MM.1S (cell line): ENCODE measurements around the gene IL13.

Experiments
- DNase-seq: peaks from one replicate; pipeline ENCODE4 v3.0.0-alpha.2; 2015
- H2AFZ ChIP-seq: fragments of 300-600 bp; sonication (generic); 2 replicates; pipeline ENCODE4 v1.6.0; 2016; ENCODE audit warnings: antibody characterized with exemption, low read length
- H3F3A ChIP-seq: fragments of 300-600 bp; sonication (generic); 2 replicates; pipeline ENCODE4 v1.6.1; 2016; ENCODE audit warnings: mild to moderate bottlenecking, antibody characterized with exemption, low read length, moderate library complexity, mixed read lengths; ENCODE audit not compliant: insufficient read depth
- H3K27ac ChIP-seq: fragments of 300-600 bp; sonication (generic); 2 replicates; pipeline ENCODE4 v1.5.1; 2016; ENCODE audit warnings: mild to moderate bottlenecking, low read length
- H3K27me3 ChIP-seq: fragments of 300-600 bp; sonication (generic); replicated peaks from 2 replicates; pipeline ENCODE4 v1.6.0; 2016; ENCODE audit warnings: low read length; ENCODE audit not compliant: insufficient read depth
- H3K36me3 ChIP-seq: fragments of 300-600 bp; sonication (generic); replicated peaks from 2 replicates; pipeline ENCODE4 v1.6.1; 2016; ENCODE audit warnings: mild to moderate bottlenecking, low read length, mixed read lengths; ENCODE audit not compliant: insufficient read depth
- H3K4me1 ChIP-seq: fragments of 300-600 bp; sonication (generic); 2 replicates; pipeline ENCODE4 v1.6.1; 2016; ENCODE audit warnings: low read length, mixed read lengths
- H3K4me2 ChIP-seq: fragments of 300-600 bp; sonication (generic); 2 replicates; pipeline ENCODE4 v1.6.0; 2016; ENCODE audit warnings: low read depth, low read length
- H3K4me3 ChIP-seq: fragments of 300-600 bp; sonication (generic); 2 replicates; pipeline ENCODE4 v1.5.1; 2016; ENCODE audit warnings: low read length, mixed read lengths
- H3K79me2 ChIP-seq: fragments of 300-600 bp; sonication (generic); 2 replicates; pipeline ENCODE4 v1.6.1; 2016; ENCODE audit warnings: mixed run types, low read length, mixed read lengths
- H3K9ac ChIP-seq: fragments of 300-600 bp; sonication (generic); 2 replicates; pipeline ENCODE4 v1.6.1; 2016; ENCODE audit warnings: low read length, mixed read lengths
- H3K9me2 ChIP-seq: fragments of 300-600 bp; sonication (generic); replicated peaks from 2 replicates; pipeline ENCODE4 v1.6.1; 2016; ENCODE audit warnings: mild to moderate bottlenecking, low read length, mixed read lengths; ENCODE audit not compliant: insufficient read depth
- H3K9me3 ChIP-seq: fragments of 300-600 bp; sonication (generic); replicated peaks from 2 replicates; pipeline ENCODE4 v1.6.1; 2016; ENCODE audit warnings: mild to moderate bottlenecking, low read length, mixed read lengths; ENCODE audit not compliant: insufficient read depth
- H4K20me1 ChIP-seq: fragments of 300-600 bp; sonication (generic); 2 replicates; pipeline ENCODE4 v1.6.1; 2016; ENCODE audit warnings: mild to moderate bottlenecking, low read length, moderate library complexity, mixed read lengths; ENCODE audit not compliant: insufficient read depth
- EZH2 ChIP-seq: fragments of 300-600 bp; sonication (generic); optimal IDR thresholded peaks from 2 replicates; pipeline ENCODE3; 2017; ENCODE audit warnings: low read depth, mild to moderate bottlenecking, antibody characterized with exemption, low read length, mixed read lengths
- EZH2phosphoT487 ChIP-seq: fragments of 300-600 bp; sonication (generic); IDR thresholded peaks from 2 replicates; pipeline ENCODE4 v1.6.1; 2018; ENCODE audit warnings: antibody characterized with exemption, low read length
- TF ChIP-seq, protein P1 (sequence below): fragments of 300-600 bp; sonication (generic); IDR thresholded peaks from 2 replicates; pipeline ENCODE4 v1.5.1; 2016; ENCODE audit warnings: antibody characterized with exemption, low read length, mixed read lengths

The IL13 gene

DNA sequence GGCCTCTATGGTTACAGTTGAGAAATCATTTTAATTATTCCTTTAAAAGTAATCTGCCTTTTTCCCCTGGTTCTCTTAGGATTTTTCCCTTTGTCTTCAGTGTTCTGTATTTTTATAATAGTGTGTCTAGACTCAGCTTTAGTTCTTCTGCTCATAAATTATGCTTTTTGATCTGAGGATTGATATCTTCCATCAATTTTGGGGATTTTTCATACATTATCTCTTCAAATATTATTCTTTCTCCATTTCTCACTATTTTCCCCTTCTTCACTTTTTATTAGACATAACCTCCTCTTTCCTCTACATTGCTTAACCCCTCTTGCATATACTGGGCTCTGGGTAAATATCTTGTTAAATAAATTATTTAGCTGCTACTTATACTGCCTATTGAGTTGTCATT lies 36.3 kb upstream of the IL13 start:
- Histone ChIP-seq H4K20me1 (no peaks in the 10 kb centered on the region), H3K9me3 (no peaks in the 10 kb centered on the region), H3K27ac (no peak overlapping the region), H3K36me3 (peaks cover 3% of the 10 kb centered on the region; the same call in 1 of the 2 replicates), H3F3A (no peaks in the 10 kb centered on the region), H3K9me2 (no peaks in the 10 kb centered on the region), H3K9ac (no peak overlapping the region), H3K27me3 (no peaks in the 10 kb centered on the region), H3K4me2 (no peak overlapping the region), H3K79me2 (no peaks in the 10 kb centered on the region), H3K4me3 (no peak overlapping the region), H2AFZ (no peak overlapping the region), H3K4me1 (0 out of 2 replicates have a peak, but pooled peaks cover 5% of the 10 kb centered on the region)
- TF ChIP-seq EZH2phosphoT487 (no peak), EZH2 (no peak)
- TF ChIP-seq, protein P1, sequence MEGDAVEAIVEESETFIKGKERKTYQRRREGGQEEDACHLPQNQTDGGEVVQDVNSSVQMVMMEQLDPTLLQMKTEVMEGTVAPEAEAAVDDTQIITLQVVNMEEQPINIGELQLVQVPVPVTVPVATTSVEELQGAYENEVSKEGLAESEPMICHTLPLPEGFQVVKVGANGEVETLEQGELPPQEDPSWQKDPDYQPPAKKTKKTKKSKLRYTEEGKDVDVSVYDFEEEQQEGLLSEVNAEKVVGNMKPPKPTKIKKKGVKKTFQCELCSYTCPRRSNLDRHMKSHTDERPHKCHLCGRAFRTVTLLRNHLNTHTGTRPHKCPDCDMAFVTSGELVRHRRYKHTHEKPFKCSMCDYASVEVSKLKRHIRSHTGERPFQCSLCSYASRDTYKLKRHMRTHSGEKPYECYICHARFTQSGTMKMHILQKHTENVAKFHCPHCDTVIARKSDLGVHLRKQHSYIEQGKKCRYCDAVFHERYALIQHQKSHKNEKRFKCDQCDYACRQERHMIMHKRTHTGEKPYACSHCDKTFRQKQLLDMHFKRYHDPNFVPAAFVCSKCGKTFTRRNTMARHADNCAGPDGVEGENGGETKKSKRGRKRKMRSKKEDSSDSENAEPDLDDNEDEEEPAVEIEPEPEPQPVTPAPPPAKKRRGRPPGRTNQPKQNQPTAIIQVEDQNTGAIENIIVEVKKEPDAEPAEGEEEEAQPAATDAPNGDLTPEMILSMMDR: no peak
- no peak for DNase-seq

DNA sequence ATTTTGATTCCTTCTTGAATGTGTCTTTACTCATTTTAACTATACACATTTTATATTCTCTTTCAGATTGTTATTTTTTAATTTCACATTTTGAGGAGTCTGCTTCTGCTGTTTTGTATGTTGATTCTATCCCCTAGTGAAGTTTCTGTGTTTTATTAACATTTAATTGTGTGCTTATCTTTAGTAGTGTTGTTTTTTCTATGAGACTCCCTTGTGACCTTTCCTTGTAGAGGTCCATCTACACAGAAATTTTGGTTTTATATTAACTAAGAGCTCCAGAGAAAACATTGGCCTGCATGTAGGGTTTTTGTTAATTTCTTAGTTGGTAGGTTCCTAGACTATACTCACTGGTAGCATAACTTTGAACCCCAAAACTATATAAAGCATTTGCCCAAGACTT lies 35.4 kb upstream of the IL13 start:
- Histone ChIP-seq H3K9me3 (no peaks in the 10 kb centered on the region), H2AFZ (no peak overlapping the region), H3K79me2 (no peaks in the 10 kb centered on the region), H3K9me2 (no peaks in the 10 kb centered on the region), H4K20me1 (no peaks in the 10 kb centered on the region), H3K9ac (no peak overlapping the region), H3K4me2 (no peak overlapping the region), H3K4me3 (no peak overlapping the region), H3K36me3 (peaks cover 3% of the 10 kb centered on the region; the same call in 1 of the 2 replicates), H3K27ac (no peak overlapping the region), H3F3A (0 out of 2 replicates have a peak, but pooled peaks cover 1% of the 10 kb centered on the region), H3K27me3 (no peaks in the 10 kb centered on the region), H3K4me1 (0 out of 2 replicates have a peak, but pooled peaks cover 6% of the 10 kb centered on the region)
- TF ChIP-seq EZH2phosphoT487 (no peak), EZH2 (no peak)
- TF ChIP-seq, protein P1: no peak
- no peak for DNase-seq

DNA sequence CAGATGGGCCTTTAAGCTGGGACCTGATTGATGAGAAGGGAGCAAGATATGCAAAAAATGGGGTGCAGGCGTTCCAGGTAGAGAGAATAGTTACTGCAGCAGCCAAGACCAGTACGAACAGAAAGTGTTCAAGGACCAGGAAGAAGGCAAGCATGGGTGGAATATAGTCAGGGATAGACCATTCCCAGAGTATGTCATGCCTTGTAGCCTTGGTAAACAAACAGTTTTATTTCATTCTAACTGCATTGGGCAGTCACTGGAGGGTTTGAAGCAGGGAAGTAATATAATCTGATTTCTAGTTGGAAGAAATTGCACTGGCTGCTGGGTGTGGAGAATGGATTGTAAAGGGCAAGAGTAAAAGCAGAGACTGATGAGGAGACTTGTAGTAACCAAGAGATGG lies 30.5 kb upstream of the IL13 start:
- Histone ChIP-seq H3K27ac (no peak overlapping the region), H4K20me1 (no peaks in the 10 kb centered on the region), H2AFZ (no peak overlapping the region), H3K36me3 (no peaks in the 10 kb centered on the region; the same call in 1 of the 2 replicates), H3F3A (peaks cover 19% of the 10 kb centered on the region), H3K9me3 (no peaks in the 10 kb centered on the region), H3K27me3 (no peaks in the 10 kb centered on the region), H3K4me1 (peaks cover 34% of the 10 kb centered on the region), H3K9me2 (no peaks in the 10 kb centered on the region), H3K4me2 (no peak overlapping the region), H3K4me3 (no peak overlapping the region), H3K79me2 (no peaks in the 10 kb centered on the region), H3K9ac (no peak overlapping the region)
- DNase-seq: no peak
- TF ChIP-seq, protein P1: no peak
- TF ChIP-seq EZH2: no peak
- TF ChIP-seq EZH2phosphoT487: no peak
